GM23338 (cell line): ENCODE measurements around the gene MAST4. TPM values are rescaled to one million over a fixed set of nuclear protein-coding genes. Genes with fewer than 3 reads are reported as not detected.

Experiments used
- ATAC-seq: fragments of 200-7000 bp; cut with Tn5 transposase; 3 replicates; pipeline ENCODE4 v1.9.1; 2020
- DNase-seq: peaks from one replicate; pipeline ENCODE4 v3.0.0-alpha.2; 2015; ENCODE audit warnings: low spot score
- H2AFZ ChIP-seq: fragments of 200-600 bp; sonication (generic); 2 replicates; pipeline ENCODE4 v1.8.0; 2016; ENCODE audit warnings: antibody characterized with exemption, mild to moderate bottlenecking, moderate library complexity
- H3F3A ChIP-seq: fragments of 200-600 bp; sonication (generic); replicated peaks from 2 replicates; pipeline ENCODE4 v1.8.0; 2017; ENCODE audit warnings: antibody characterized with exemption, mixed run types, low read depth
- H3K27ac ChIP-seq: fragments of 200-600 bp; sonication (generic); 2 replicates; pipeline ENCODE4 v1.6.1; 2016; ENCODE audit warnings: low read depth
- H3K27me3 ChIP-seq: fragments of 200-600 bp; sonication (generic); 2 replicates; pipeline ENCODE4 v1.8.0; 2016; ENCODE audit warnings: mild to moderate bottlenecking, mixed run types, moderate library complexity; ENCODE audit not compliant: insufficient read depth
- H3K36me3 ChIP-seq: fragments of 200-600 bp; sonication (generic); 2 replicates; pipeline ENCODE4 v1.8.0; 2016; ENCODE audit warnings: mild to moderate bottlenecking; ENCODE audit not compliant: insufficient read depth
- H3K4me1 ChIP-seq: fragments of 200-600 bp; sonication (generic); 2 replicates; pipeline ENCODE4 v1.8.0; 2016; ENCODE audit warnings: mild to moderate bottlenecking, moderate library complexity; ENCODE audit not compliant: insufficient read depth
- H3K4me2 ChIP-seq: fragments of 200-600 bp; sonication (generic); 2 replicates; pipeline ENCODE4 v1.7.1; 2017; ENCODE audit warnings: mixed run types
- H3K4me3 ChIP-seq: fragments of 200-600 bp; sonication (generic); 2 replicates; pipeline ENCODE4 v1.6.1; 2016; ENCODE audit warnings: mixed run types
- H3K79me2 ChIP-seq: fragments of 200-600 bp; sonication (generic); replicated peaks from 2 replicates; pipeline ENCODE4 v1.8.0; 2017; ENCODE audit warnings: mild to moderate bottlenecking; ENCODE audit not compliant: insufficient read depth
- H3K9me2 ChIP-seq: fragments of 200-600 bp; sonication (generic); 2 replicates; pipeline ENCODE4 v1.8.0; 2017; ENCODE audit not compliant: insufficient read depth
- H4K20me1 ChIP-seq: fragments of 200-600 bp; sonication (generic); replicated peaks from 2 replicates; pipeline ENCODE4 v1.8.0; 2017; ENCODE audit warnings: mild to moderate bottlenecking; ENCODE audit not compliant: insufficient read depth
- H3K27ac Mint-ChIP-seq: 2 replicates; pipeline ENCODE4 v1.8.0; 2020; ENCODE audit warnings: inconsistent platforms, mild to moderate bottlenecking, moderate library complexity, mixed read lengths
- H3K27me3 Mint-ChIP-seq: 3 replicates; pipeline ENCODE4 v1.8.0; 2022; ENCODE audit warnings: low read depth, mild to moderate bottlenecking, moderate library complexity, mixed read lengths, inconsistent platforms; ENCODE audit not compliant: insufficient read depth, poor library complexity
- H3K36me3 Mint-ChIP-seq: 3 replicates; pipeline ENCODE4 v1.8.0; 2021; ENCODE audit warnings: low read depth, mild to moderate bottlenecking, inconsistent platforms, moderate library complexity, mixed read lengths
- H3K4me1 Mint-ChIP-seq: 3 replicates; pipeline ENCODE4 v1.8.0; 2020; ENCODE audit warnings: mild to moderate bottlenecking, inconsistent platforms, mixed read lengths
- H3K4me3 Mint-ChIP-seq: 3 replicates; pipeline ENCODE4 v1.8.0; 2021; ENCODE audit warnings: moderate library complexity, mild to moderate bottlenecking, inconsistent platforms, mixed read lengths
- H3K9me3 Mint-ChIP-seq: 3 replicates; pipeline ENCODE4 v1.8.0; 2020; ENCODE audit warnings: moderate library complexity, mild to moderate bottlenecking, inconsistent platforms, mixed read lengths
- CREB1 ChIP-seq: fragments of 250-450 bp; sonication (Bioruptor Pico); IDR thresholded peaks from 2 replicates; pipeline ENCODE4 v1.5.0; 2020; ENCODE audit warnings: low read depth, mild to moderate bottlenecking, moderate library complexity
- EZH2 ChIP-seq: fragments of 200-600 bp; sonication (generic); IDR thresholded peaks from one replicate; pipeline ENCODE4 v1.8.0; 2017; ENCODE audit warnings: antibody characterized with exemption, mild to moderate bottlenecking, low read depth; ENCODE audit not compliant: unreplicated experiment
- NANOG ChIP-seq: IDR thresholded peaks from 2 replicates; pipeline ENCODE4 v1.6.1; 2016; ENCODE audit warnings: antibody characterized with exemption, borderline replicate concordance
- POLR2AphosphoS5 ChIP-seq: IDR thresholded peaks from 2 replicates; pipeline ENCODE4 v1.6.1; 2016; ENCODE audit warnings: antibody characterized with exemption, low read depth
- STAT1 ChIP-seq: IDR thresholded peaks from one replicate; pipeline ENCODE4 v1.6.1; 2016; ENCODE audit warnings: antibody characterized with exemption; ENCODE audit not compliant: unreplicated experiment
- ZNF114 ChIP-seq: fragments of 250-450 bp; sonication (Bioruptor Pico); IDR thresholded peaks from 2 replicates; pipeline ENCODE4 v1.5.0; 2020; ENCODE audit warnings: mild to moderate bottlenecking, moderate library complexity
- ZNF331 ChIP-seq: fragments of 250-450 bp; sonication (Bioruptor Pico); IDR thresholded peaks from 2 replicates; pipeline ENCODE4 v1.5.0; 2020; ENCODE audit warnings: low read depth, mild to moderate bottlenecking, moderate library complexity
- polyA plus RNA-seq: library from polyadenylated mRNA; unstranded; fragments of >200 nt; fragmentation: Nextera tagmentation; extraction: Ambion mirVana; gene quantifications from 2 replicates; pipeline ENCODE4 v1.2.1, GENCODE V29; 2016
- total RNA-seq: library from RNA; depleted of rRNA; stranded (reverse); fragments of >200 nt; shearing (Covaris generic); gene quantifications from 2 replicates; pipeline ENCODE4 v1.2.3, GENCODE V29; 2014
- TF ChIP-seq, protein P1 (sequence below): IDR thresholded peaks from 2 replicates; pipeline ENCODE4 v1.6.1; 2016; ENCODE audit warnings: antibody characterized with exemption
- TF ChIP-seq, protein P2 (sequence below): IDR thresholded peaks from one replicate; pipeline ENCODE4 v1.6.1; 2018; ENCODE audit warnings: antibody characterized with exemption; ENCODE audit not compliant: unreplicated experiment
- TF ChIP-seq, protein P3 (sequence below), 2 experiments: fragments of 200-600 bp in 1 of 2; sonication (generic) in 1 of 2; conservative IDR thresholded peaks; 2 replicates each; pipeline versions ENCODE4 v1.5.1 to v1.6.1; 2016 to 2017; ENCODE audit warnings: antibody characterized with exemption in 2 of 2, low read depth in 2 of 2, mild to moderate bottlenecking in 2 of 2, moderate library complexity in 1 of 2
- TF ChIP-seq, protein P4 (sequence below): fragments of 250-450 bp; sonication (Bioruptor Pico); IDR thresholded peaks from 2 replicates; pipeline ENCODE4 v1.5.0; 2020; ENCODE audit warnings: mild to moderate bottlenecking, moderate library complexity

The MAST4 gene
- total and polyA plus RNA-seq, 2 experiments from 2014 or later, result 3.6 to 8.5 TPM

DNA sequence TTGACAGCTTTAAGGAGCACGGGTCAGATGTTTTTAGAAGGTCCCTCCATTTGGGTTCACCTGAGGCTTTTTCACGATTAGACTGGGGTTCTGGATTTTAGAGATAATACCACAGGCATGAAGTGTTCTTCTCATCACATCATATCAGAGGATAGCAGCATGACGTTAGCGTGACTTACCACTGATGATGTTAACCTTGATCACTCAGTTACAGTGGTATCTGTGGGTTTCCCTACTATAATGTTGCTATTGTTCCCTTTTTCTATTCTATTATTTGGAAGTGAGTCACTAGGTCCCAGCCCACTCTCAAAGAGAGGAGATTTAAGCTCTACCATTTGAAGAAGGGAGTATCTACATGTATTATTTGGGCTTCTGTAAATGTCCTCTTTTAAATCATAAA is 300.0 kb downstream of the MAST4 start (continued):
- TF ChIP-seq ZNF331 (CRISPR knock-in tag), result no peak
- TF ChIP-seq EZH2, result no peak
- no peak for TF ChIP-seq NANOG
- TF ChIP-seq, protein P1, sequence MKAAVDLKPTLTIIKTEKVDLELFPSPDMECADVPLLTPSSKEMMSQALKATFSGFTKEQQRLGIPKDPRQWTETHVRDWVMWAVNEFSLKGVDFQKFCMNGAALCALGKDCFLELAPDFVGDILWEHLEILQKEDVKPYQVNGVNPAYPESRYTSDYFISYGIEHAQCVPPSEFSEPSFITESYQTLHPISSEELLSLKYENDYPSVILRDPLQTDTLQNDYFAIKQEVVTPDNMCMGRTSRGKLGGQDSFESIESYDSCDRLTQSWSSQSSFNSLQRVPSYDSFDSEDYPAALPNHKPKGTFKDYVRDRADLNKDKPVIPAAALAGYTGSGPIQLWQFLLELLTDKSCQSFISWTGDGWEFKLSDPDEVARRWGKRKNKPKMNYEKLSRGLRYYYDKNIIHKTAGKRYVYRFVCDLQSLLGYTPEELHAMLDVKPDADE, result no peak
- TF ChIP-seq POLR2AphosphoS5, result no peak
- no peak for TF ChIP-seq STAT1
- TF ChIP-seq, protein P2, sequence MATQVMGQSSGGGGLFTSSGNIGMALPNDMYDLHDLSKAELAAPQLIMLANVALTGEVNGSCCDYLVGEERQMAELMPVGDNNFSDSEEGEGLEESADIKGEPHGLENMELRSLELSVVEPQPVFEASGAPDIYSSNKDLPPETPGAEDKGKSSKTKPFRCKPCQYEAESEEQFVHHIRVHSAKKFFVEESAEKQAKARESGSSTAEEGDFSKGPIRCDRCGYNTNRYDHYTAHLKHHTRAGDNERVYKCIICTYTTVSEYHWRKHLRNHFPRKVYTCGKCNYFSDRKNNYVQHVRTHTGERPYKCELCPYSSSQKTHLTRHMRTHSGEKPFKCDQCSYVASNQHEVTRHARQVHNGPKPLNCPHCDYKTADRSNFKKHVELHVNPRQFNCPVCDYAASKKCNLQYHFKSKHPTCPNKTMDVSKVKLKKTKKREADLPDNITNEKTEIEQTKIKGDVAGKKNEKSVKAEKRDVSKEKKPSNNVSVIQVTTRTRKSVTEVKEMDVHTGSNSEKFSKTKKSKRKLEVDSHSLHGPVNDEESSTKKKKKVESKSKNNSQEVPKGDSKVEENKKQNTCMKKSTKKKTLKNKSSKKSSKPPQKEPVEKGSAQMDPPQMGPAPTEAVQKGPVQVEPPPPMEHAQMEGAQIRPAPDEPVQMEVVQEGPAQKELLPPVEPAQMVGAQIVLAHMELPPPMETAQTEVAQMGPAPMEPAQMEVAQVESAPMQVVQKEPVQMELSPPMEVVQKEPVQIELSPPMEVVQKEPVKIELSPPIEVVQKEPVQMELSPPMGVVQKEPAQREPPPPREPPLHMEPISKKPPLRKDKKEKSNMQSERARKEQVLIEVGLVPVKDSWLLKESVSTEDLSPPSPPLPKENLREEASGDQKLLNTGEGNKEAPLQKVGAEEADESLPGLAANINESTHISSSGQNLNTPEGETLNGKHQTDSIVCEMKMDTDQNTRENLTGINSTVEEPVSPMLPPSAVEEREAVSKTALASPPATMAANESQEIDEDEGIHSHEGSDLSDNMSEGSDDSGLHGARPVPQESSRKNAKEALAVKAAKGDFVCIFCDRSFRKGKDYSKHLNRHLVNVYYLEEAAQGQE, result no peak
- TF ChIP-seq CREB1 (CRISPR knock-in tag), result no peak

DNA sequence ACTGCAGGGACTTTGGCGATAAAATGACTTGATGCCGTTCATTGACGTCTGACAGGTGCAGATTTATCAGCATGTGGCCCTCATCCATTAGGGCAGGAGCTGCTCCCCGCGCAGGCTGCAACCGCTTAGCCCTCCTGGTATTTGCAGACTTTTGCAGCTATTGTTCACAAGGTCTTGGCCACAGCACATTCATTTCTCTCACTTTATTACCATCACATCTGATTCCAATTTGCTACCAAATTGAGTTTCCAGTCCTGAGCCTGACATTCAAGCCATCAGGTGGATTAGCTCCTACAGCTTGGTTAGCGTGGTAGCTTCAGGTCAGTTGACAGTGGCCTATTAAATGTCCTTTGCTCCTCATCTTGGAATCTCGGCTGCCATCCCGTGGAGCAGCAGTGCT is 301.2 kb downstream of the MAST4 start:
- DNase-seq, result no peak
- Mint-ChIP-seq H3K27ac (no peak overlapping the region), H3K27me3 (peaks cover 9% of the 10 kb centered on the region), H3K9me3 (no peaks in the 10 kb centered on the region), H3K4me1 (peaks cover 27% of the 10 kb centered on the region), H3K36me3 (no peaks in the 10 kb centered on the region), H3K4me3 (no peak overlapping the region)
- H4K20me1 ChIP-seq, result no peaks in the 10 kb centered on the region
- no peak overlapping the region for H3K4me2 ChIP-seq
- H3K9me2 ChIP-seq, result no peaks in the 10 kb centered on the region
- no peak overlapping the region for H3K4me3 ChIP-seq
- peaks cover 23% of the 10 kb centered on the region for H3K4me1 ChIP-seq
- H3K79me2 ChIP-seq, result no peaks in the 10 kb centered on the region
- no peaks in the 10 kb centered on the region for H3F3A ChIP-seq
- H3K27ac ChIP-seq, result no peak overlapping the region
- peaks cover 18% of the 10 kb centered on the region for H3K27me3 ChIP-seq
- ATAC-seq, result no peak
- no peak overlapping the region for H2AFZ ChIP-seq
- no peaks in the 10 kb centered on the region for H3K36me3 ChIP-seq
- TF ChIP-seq NANOG (no peak), EZH2 (no peak), ZNF114 (CRISPR knock-in tag) (no peak), ZNF331 (CRISPR knock-in tag) (no peak), CREB1 (CRISPR knock-in tag) (no peak), POLR2AphosphoS5 (no peak)
- TF ChIP-seq, protein P3, sequence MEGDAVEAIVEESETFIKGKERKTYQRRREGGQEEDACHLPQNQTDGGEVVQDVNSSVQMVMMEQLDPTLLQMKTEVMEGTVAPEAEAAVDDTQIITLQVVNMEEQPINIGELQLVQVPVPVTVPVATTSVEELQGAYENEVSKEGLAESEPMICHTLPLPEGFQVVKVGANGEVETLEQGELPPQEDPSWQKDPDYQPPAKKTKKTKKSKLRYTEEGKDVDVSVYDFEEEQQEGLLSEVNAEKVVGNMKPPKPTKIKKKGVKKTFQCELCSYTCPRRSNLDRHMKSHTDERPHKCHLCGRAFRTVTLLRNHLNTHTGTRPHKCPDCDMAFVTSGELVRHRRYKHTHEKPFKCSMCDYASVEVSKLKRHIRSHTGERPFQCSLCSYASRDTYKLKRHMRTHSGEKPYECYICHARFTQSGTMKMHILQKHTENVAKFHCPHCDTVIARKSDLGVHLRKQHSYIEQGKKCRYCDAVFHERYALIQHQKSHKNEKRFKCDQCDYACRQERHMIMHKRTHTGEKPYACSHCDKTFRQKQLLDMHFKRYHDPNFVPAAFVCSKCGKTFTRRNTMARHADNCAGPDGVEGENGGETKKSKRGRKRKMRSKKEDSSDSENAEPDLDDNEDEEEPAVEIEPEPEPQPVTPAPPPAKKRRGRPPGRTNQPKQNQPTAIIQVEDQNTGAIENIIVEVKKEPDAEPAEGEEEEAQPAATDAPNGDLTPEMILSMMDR (conservative IDR thresholded peaks at IDR 0.05; ENCODE audit: low read depth in 2 of 2), result no peak
- TF ChIP-seq, protein P4, sequence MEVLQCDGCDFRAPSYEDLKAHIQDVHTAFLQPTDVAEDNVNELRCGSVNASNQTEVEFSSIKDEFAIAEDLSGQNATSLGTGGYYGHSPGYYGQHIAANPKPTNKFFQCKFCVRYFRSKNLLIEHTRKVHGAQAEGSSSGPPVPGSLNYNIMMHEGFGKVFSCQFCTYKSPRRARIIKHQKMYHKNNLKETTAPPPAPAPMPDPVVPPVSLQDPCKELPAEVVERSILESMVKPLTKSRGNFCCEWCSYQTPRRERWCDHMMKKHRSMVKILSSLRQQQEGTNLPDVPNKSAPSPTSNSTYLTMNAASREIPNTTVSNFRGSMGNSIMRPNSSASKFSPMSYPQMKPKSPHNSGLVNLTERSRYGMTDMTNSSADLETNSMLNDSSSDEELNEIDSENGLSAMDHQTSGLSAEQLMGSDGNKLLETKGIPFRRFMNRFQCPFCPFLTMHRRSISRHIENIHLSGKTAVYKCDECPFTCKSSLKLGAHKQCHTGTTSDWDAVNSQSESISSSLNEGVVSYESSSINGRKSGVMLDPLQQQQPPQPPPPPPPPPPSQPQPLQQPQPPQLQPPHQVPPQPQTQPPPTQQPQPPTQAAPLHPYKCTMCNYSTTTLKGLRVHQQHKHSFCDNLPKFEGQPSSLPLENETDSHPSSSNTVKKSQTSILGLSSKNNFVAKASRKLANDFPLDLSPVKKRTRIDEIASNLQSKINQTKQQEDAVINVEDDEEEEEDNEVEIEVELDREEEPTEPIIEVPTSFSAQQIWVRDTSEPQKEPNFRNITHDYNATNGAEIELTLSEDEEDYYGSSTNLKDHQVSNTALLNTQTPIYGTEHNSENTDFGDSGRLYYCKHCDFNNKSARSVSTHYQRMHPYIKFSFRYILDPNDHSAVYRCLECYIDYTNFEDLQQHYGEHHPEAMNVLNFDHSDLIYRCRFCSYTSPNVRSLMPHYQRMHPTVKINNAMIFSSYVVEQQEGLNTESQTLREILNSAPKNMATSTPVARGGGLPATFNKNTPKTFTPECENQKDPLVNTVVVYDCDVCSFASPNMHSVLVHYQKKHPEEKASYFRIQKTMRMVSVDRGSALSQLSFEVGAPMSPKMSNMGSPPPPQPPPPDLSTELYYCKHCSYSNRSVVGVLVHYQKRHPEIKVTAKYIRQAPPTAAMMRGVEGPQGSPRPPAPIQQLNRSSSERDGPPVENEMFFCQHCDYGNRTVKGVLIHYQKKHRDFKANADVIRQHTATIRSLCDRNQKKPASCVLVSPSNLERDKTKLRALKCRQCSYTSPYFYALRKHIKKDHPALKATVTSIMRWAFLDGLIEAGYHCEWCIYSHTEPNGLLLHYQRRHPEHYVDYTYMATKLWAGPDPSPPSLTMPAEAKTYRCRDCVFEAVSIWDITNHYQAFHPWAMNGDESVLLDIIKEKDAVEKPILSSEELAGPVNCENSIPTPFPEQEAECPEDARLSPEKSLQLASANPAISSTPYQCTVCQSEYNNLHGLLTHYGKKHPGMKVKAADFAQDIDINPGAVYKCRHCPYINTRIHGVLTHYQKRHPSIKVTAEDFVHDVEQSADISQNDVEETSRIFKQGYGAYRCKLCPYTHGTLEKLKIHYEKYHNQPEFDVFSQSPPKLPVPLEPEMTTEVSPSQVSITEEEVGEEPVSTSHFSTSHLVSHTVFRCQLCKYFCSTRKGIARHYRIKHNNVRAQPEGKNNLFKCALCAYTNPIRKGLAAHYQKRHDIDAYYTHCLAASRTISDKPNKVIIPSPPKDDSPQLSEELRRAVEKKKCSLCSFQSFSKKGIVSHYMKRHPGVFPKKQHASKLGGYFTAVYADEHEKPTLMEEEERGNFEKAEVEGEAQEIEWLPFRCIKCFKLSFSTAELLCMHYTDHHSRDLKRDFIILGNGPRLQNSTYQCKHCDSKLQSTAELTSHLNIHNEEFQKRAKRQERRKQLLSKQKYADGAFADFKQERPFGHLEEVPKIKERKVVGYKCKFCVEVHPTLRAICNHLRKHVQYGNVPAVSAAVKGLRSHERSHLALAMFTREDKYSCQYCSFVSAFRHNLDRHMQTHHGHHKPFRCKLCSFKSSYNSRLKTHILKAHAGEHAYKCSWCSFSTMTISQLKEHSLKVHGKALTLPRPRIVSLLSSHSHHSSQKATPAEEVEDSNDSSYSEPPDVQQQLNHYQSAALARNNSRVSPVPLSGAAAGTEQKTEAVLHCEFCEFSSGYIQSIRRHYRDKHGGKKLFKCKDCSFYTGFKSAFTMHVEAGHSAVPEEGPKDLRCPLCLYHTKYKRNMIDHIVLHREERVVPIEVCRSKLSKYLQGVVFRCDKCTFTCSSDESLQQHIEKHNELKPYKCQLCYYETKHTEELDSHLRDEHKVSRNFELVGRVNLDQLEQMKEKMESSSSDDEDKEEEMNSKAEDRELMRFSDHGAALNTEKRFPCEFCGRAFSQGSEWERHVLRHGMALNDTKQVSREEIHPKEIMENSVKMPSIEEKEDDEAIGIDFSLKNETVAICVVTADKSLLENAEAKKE (CRISPR knock-in tag), result no peak
- TF ChIP-seq, protein P1, result no peak
